SHP77 treated with DMSO at 0.1 percent for 48 hours (cell line): ENCODE measurements around the gene BEND3.
"Not testable (repeated sequence)": the region's sequence is repeated elsewhere in the genome, so short reads cannot be mapped to it uniquely, and the experiment has no call there.

ENCODE experiments used
- DNase-seq: peaks from one replicate; lab custom pipeline; 2025; lab: John Stamatoyannopoulos, UW

BEND3 gene

DNA sequence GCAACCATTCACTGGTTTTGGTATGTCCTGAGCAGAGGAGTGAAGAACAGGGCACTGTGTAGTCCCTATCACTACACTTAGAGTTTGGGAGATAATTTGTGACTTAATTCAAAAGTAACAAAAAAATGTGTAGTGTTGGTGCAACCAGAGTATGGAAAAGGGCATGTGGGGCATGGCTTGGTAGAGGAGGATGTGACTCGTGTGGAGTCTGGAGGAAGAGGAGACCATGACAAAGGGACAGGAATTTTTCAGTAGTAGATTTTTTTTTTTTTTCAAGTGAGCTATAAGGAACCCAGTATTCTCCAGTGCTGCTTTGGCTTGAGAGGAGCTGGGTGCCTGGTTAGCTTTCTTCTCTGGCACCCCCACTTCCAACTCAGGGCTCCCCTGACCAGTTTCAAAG is 82.2 kb downstream of the BEND3 start:
- DNase-seq, result no peak

DNA sequence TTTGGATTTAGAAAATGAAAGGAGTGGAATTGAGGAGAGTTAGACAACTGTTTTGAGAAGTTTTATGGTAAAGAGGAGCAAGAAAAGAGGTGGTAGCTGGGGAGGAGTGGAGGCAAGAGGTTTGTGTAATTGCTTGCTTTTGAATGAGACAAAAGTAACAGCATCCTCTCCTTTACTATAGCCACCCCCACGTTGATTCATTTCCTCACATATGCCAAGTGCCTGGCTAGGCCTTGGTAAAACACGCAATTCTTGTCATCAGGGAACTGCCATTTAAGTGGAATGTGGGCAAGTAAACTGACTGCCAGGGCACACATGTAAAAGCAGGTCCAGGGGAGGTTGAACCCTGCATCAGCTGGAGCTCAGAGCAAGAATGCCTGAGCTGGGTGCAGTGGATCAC is 83.3 kb downstream of the BEND3 start:
- DNase-seq, result no peak

DNA sequence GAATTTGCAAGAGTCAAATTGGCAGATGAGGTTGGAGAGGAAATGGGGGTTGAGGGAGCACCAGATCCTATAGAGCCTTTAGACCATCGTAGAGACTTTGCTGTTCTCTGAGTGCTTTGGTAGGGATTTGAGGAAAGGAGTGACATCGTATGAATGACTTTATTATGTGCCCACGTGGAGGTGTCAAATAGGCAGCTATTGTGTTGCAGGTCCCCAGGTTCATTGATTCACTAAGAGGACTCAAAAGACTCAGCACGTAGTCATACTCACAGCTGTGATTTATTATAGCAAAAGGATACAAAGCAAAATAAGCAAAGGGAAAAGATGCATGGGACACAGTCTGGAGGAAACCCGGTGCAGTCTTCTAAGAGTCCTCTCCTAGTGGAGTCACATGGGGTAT is 85.2 kb downstream of the BEND3 start:
- DNase-seq, result no peak

DNA sequence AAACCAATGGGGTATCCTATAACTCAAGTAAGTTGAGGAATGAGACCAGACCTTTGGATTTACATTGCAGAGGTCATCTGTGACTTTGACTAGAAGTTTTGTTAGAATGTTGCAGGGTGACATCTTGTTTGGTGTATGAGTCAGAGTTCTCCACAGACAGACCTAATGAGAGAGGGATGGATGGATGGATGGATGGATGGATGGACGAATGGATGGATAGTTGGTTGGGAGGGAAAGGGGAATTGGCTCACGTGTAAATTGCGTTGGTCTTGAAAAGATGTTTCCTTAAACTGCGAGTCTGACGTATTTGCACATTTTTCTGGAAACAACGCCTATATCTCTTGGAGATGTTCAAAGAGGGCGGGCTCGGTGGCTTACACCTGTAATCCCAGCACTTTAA is 88.3 kb downstream of the BEND3 start:
- no peak for DNase-seq

DNA sequence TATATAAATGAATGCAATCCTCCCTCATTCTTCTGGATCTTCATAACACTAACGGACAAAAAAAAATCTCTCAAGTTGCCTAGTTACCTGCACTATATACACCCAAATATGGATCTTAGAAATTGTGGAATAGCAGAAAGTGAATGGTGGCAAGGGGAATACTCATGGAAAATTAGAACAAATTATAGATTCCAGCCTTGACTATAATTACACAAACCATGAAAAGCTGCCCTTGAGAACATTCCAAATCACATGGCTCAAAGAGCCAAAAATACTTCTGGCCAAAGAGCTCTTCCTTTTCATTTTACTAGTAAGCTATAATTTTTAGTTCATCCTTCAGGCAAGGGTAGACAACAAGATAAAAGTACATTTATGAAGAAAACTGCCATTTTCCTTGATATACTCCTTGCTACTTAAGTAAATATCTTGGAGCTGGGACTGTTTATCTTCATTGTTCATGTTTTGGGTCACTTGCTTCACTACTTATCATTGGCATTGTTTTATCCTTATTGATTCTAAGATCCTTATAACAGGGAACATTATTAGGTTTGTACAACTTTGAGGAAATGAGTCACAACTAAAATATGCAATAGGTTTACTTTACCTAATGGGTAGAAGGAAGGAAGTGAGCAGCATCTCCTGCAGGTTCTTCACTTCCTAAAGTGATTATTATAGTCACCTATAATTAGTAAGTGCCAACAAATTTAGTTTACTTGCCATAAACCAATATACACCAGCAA is 93.7 kb downstream of the BEND3 start:
- no peak for DNase-seq

DNA sequence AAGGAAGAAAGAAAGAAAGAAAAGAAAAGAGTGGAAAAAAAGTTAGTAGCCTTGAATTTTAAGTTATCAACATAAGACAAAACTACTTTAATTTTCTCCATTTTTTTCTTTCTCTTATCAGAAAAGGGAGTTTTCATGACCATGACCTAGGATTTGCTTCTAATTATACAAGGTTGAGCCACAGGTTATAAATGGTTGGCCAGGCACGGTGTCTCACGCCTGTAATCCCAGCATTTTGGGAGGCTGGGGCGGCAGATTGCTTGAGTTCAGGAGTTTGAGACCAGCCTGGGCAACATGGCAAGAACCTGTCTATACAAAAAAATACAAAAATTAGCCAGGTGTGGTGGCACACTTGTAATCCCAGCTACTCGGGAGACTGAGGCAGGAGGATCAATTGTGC is 95.1 kb downstream of the BEND3 start:
- DNase-seq, result no peak

DNA sequence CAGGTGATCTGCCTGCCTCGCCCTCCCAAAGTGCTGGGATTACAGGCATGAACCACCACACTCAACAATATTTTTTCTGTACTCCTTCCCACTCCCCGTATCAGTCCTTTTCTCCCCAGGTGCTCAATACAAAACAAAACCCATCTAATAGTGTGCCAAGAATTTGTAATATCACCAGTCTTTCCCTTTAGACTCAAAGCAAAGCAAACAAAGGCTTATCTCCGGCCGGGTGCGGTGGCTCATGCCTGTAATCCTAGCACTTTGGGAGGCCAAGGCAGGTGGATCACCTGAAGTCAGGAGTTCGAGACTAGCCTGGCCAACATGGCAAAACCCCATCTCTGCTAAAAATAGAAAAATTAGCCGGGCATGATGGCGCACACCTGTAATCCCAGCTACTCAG is 95.7 kb downstream of the BEND3 start:
- DNase-seq, result not testable (repeated sequence)

DNA sequence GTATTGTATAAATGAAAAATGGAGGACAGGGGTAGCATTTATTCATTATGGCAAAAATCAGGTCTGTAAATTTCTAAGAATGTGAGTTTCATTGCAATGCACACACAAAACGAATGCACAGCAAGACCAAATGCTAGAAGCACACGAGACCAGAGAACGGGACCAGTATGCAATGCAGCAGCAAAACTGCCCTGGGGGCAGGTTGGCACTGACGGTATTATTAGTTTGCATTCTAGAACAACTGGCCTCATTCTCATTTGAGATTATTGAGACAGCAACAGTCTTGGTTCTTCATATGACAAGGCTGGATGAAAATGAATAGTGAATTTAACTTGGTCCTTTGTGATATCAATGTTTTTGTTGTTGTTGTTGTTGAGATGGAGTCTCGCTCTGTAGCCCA is 96.3 kb downstream of the BEND3 start:
- no peak for DNase-seq
